HEK293 (cell line): ENCODE data around the gene GNS.

Experiments
- CTCF ChIA-PET: fragments of 350-600 bp; formaldehyde crosslinking; extraction: SDS; loops from one replicate; lab custom pipeline; 2021; ENCODE audit warnings: antibody characterized with exemption; lab: Yijun Ruan, JAX
- POLR2A ChIA-PET: fragments of 300-600 bp; formaldehyde crosslinking; extraction: SDS; loops from one replicate; lab custom pipeline; 2020; ENCODE audit warnings: antibody characterized with exemption, inconsistent platforms; lab: Yijun Ruan, JAX
- H3K27ac ChIP-seq: fragments of 200-500 bp; sonication (Bioruptor generic); 2 replicates; pipeline ENCODE4 v1.5.1; 2014; ENCODE audit warnings: low read depth, low read length, control low read depth, inconsistent platforms; ENCODE audit errors: extremely low read depth
- H3K36me3 ChIP-seq, 2 experiments: fragments of 200-500 bp in 1 of 2; sonication (Bioruptor generic) in 1 of 2; 1 replicate in 1 of 2; 2 replicates in 1 of 2; pipeline ENCODE4 v1.5.1; 2014 to 2017; ENCODE audit warnings: inconsistent platforms in 2 of 2, low read length in 2 of 2; ENCODE audit not compliant: control insufficient read depth in 2 of 2, insufficient read depth in 1 of 2
- H3K4me1 ChIP-seq: fragments of 200-500 bp; sonication (Bioruptor generic); 2 replicates; pipeline ENCODE4 v1.5.1; 2014; ENCODE audit warnings: mild to moderate bottlenecking, low read length, inconsistent platforms; ENCODE audit not compliant: control insufficient read depth, insufficient read depth
- H3K4me3 ChIP-seq: 2 replicates; pipeline ENCODE4 v1.5.1; 2011; ENCODE audit warnings: low read depth, mild to moderate bottlenecking, control low read depth, low read length, moderate library complexity
- H3K9me3 ChIP-seq: fragments of 200-500 bp; sonication (Bioruptor generic); 2 replicates; pipeline ENCODE4 v1.5.1; 2014; ENCODE audit warnings: low read depth, low read length, inconsistent platforms; ENCODE audit not compliant: control insufficient read depth, insufficient read depth
- ATF2 ChIP-seq: fragments of 450-650 bp; formaldehyde crosslinking; IDR thresholded peaks from 2 replicates; pipeline ENCODE4 v1.5.1; 2016; ENCODE audit warnings: missing biosample characterization, missing genetic modification characterization, low read depth
- GLI2 ChIP-seq: fragments of 450-650 bp; formaldehyde crosslinking; IDR thresholded peaks from 2 replicates; pipeline ENCODE4; 2017; ENCODE audit warnings: missing biosample characterization, missing genetic modification characterization, low read depth, borderline replicate concordance
- HIC1 ChIP-seq: fragments of 450-650 bp; formaldehyde crosslinking; IDR thresholded peaks from 2 replicates; pipeline ENCODE4 v1.5.1; 2016; ENCODE audit warnings: missing biosample characterization, missing genetic modification characterization
- MEIS1 ChIP-seq: sonication (generic); formaldehyde crosslinking; IDR thresholded peaks from 2 replicates; pipeline ENCODE4 v1.8.1; 2022; ENCODE audit warnings: missing genetic modification reagents, mild to moderate bottlenecking, borderline replicate concordance
- PRDM6 ChIP-seq: fragments of 450-650 bp; formaldehyde crosslinking; IDR thresholded peaks from 2 replicates; pipeline ENCODE4 v1.5.1; 2017; ENCODE audit warnings: missing biosample characterization, missing genetic modification characterization
- SALL2 ChIP-seq: fragments of 450-650 bp; formaldehyde crosslinking; IDR thresholded peaks from 2 replicates; pipeline ENCODE4 v1.5.0; 2017; ENCODE audit warnings: missing biosample characterization, mild to moderate bottlenecking, missing genetic modification characterization, borderline replicate concordance
- SP2 ChIP-seq: fragments of 450-650 bp; formaldehyde crosslinking; IDR thresholded peaks from 2 replicates; pipeline ENCODE4 v1.5.1; 2016; ENCODE audit warnings: missing biosample characterization, missing genetic modification characterization
- TCF7L2 ChIP-seq: IDR thresholded peaks from 2 replicates; pipeline ENCODE4 v1.6.1; 2011; ENCODE audit warnings: low read depth, mild to moderate bottlenecking, inconsistent platforms, low read length, moderate library complexity, borderline replicate concordance
- ZBTB8A ChIP-seq: fragments of 450-650 bp; formaldehyde crosslinking; IDR thresholded peaks from 2 replicates; pipeline ENCODE4 v1.5.1; 2016; ENCODE audit warnings: missing biosample characterization, missing genetic modification characterization
- ZFP3 ChIP-seq: fragments of 450-650 bp; formaldehyde crosslinking; IDR thresholded peaks from 2 replicates; pipeline ENCODE4 v1.5.1; 2016; ENCODE audit warnings: low read depth, missing biosample characterization, missing genetic modification characterization
- ZFP69B ChIP-seq: fragments of 450-650 bp; formaldehyde crosslinking; IDR thresholded peaks from 2 replicates; pipeline ENCODE4 v1.5.1; 2016; ENCODE audit warnings: missing biosample characterization, missing genetic modification characterization
- ZNF121 ChIP-seq: fragments of 450-650 bp; formaldehyde crosslinking; IDR thresholded peaks from 2 replicates; pipeline ENCODE4 v1.5.1; 2016; ENCODE audit warnings: missing biosample characterization, missing genetic modification characterization
- ZNF133 ChIP-seq: fragments of 450-650 bp; formaldehyde crosslinking; IDR thresholded peaks from 2 replicates; pipeline ENCODE4 v1.5.1; 2016; ENCODE audit warnings: missing biosample characterization, missing genetic modification characterization
- ZNF221 ChIP-seq: fragments of 450-650 bp; formaldehyde crosslinking; IDR thresholded peaks from 2 replicates; pipeline ENCODE4 v1.5.1; 2017; ENCODE audit warnings: missing biosample characterization, missing genetic modification characterization, borderline replicate concordance
- ZNF366 ChIP-seq: fragments of 450-650 bp; formaldehyde crosslinking; conservative IDR thresholded peaks from 2 replicates; pipeline ENCODE4 v1.5.1; 2016; ENCODE audit warnings: missing biosample characterization, missing genetic modification characterization
- ZNF530 ChIP-seq: fragments of 450-650 bp; formaldehyde crosslinking; IDR thresholded peaks from 2 replicates; pipeline ENCODE4 v1.5.1; 2016; ENCODE audit warnings: low read depth, missing biosample characterization, missing genetic modification characterization
- ZNF600 ChIP-seq: fragments of 450-650 bp; formaldehyde crosslinking; IDR thresholded peaks from 2 replicates; pipeline ENCODE4 v1.5.1; 2016; ENCODE audit warnings: missing biosample characterization, missing genetic modification characterization
- ZNF704 ChIP-seq: fragments of 450-650 bp; formaldehyde crosslinking; IDR thresholded peaks from 2 replicates; pipeline ENCODE4 v1.5.1; 2016; ENCODE audit warnings: missing biosample characterization, missing genetic modification characterization
- ZSCAN16 ChIP-seq: fragments of 450-650 bp; formaldehyde crosslinking; IDR thresholded peaks from 2 replicates; pipeline ENCODE4 v1.5.1; 2016; ENCODE audit warnings: missing biosample characterization, missing genetic modification characterization
- ZSCAN18 ChIP-seq: fragments of 450-650 bp; formaldehyde crosslinking; IDR thresholded peaks from 2 replicates; pipeline ENCODE4 v1.5.1; 2016; ENCODE audit warnings: missing biosample characterization, missing genetic modification characterization
- TF ChIP-seq, protein P1 (sequence below): fragments of 450-650 bp; formaldehyde crosslinking; IDR thresholded peaks from 2 replicates; pipeline ENCODE4 v1.5.1; 2016; ENCODE audit warnings: missing biosample characterization, missing genetic modification characterization
- TF ChIP-seq, protein P2 (sequence below): fragments of 450-650 bp; formaldehyde crosslinking; IDR thresholded peaks from 2 replicates; pipeline ENCODE4 v1.5.1; 2016; ENCODE audit warnings: missing biosample characterization, missing genetic modification characterization

The GNS gene

DNA sequence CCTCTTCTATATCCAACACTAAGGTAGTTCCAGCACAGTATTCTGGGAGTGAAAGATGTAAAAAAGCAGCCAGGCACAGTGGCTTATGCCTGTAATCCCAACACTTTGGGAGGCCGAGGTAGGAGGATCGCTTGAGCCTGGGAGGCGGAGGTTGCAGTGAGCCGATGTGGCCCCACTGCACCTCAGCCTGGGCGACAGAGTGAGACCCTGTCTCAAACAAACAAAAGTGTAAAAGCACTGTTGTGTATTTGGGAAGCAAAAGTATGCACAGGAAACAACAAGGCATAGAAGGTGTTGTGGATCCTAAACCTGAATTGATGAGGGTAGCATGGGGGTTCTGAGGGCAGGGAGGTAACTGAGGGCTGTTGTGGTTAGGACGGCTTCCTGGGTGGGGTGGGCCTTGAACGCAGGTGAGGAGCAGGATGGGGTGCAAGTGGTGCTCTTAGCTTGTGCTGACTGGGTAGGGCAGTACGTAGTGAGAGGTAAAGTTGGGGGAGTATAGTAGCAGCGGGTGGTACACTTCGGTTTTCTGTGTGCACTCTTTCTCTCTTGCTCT, 84.8 kb downstream of the GNS start:
- H3K4me3 ChIP-seq = no peak overlapping the region
- no peaks in the 10 kb centered on the region for H3K9me3 ChIP-seq
- ChIA-PET POLR2A (interaction anchor here (0.9 kb wide), 1 partner anchor 64 kb away, joined by 4 read pairs; the partner anchor contains the start of gene RASSF3), CTCF (interaction anchor here (0.9 to 1.2 kb wide), 2 partner anchors 24 to 65 kb away, joined by 3 read pairs; no protein-coding TSS in a partner anchor)
- TF ChIP-seq ZNF600 (tag by site-specific recombination) = peak; percentile 59
- no peak for TF ChIP-seq ZNF704
- no peak for TF ChIP-seq TCF7L2
- 0 out of 2 replicates have a peak, but pooled peaks have one; percentile 22 for TF ChIP-seq ZNF121 (tag by site-specific recombination)
- peak overlapping the region; percentile 14; the same call in 1 of the 2 replicates for H3K27ac ChIP-seq
- no peaks in the 10 kb centered on the region for H3K36me3 ChIP-seq
- peaks cover 52% of the 10 kb centered on the region for H3K4me1 ChIP-seq

DNA sequence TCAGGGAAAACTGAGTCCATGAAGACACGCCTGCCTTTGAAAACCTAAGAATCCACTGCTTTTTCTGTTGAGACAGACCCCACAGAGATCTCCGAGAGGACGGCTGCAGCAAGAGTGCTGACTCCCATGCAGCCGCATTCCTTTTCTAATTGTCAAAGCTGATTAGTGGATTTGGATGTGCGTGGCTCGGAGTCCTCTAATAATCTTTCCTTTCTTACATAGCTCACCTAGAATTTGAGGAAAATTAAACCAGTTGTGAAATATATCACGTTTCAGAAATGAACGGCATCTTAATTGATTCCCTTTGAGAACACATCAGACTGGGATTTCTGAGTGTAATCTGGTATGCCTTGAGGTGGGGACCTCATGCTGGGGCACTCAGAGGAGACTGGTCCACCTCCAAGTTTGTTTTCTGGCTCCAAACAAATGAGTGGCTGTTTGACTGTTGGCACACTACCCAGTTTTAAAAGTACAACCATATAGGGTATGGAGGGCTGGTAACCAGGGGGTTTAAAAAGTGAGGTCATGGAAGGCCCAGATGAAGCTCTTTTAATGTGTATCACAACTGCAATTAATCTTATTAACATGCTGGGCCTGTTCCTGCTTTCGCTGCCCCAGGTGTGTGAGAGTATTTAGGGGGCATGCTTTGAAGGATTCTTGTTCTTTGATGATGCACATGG, 85.6 kb downstream of the GNS start:
- ChIA-PET POLR2A (interaction anchor here (0.9 kb wide), 1 partner anchor 64 kb away, joined by 4 read pairs; the partner anchor contains the start of gene RASSF3), CTCF (interaction anchor here (0.9 to 1.2 kb wide), 2 partner anchors 25 to 65 kb away, joined by 3 read pairs; no protein-coding TSS in a partner anchor)
- Histone ChIP-seq H3K9me3 (no peaks in the 10 kb centered on the region), H3K4me1 (peaks cover 49% of the 10 kb centered on the region), H3K4me3 (no peak overlapping the region), H3K36me3 (no peaks in the 10 kb centered on the region), H3K27ac (peak overlapping the region; percentile 73)
- peak; percentile 74; the same call in 1 of the 2 replicates for TF ChIP-seq ATF2 (tag by site-specific recombination)
- peak; percentile 65 for TF ChIP-seq ZNF366 (tag by site-specific recombination)
- TF ChIP-seq SP2 (tag by site-specific recombination) = peak; percentile 14; the same call in 1 of the 2 replicates
- TF ChIP-seq GLI2 (tag by site-specific recombination) = no peak
- TF ChIP-seq ZFP69B (tag by site-specific recombination) = 0 out of 2 replicates have a peak, but pooled peaks have one; percentile 13
- TF ChIP-seq ZFP3 (tag by site-specific recombination) = no peak
- TF ChIP-seq ZSCAN16 (tag by site-specific recombination) = no peak
- TF ChIP-seq ZBTB8A (tag by site-specific recombination) = no peak
- TF ChIP-seq SALL2 = no peak
- no peak for TF ChIP-seq MEIS1 (CRISPR knock-in tag)
- TF ChIP-seq, protein P1, sequence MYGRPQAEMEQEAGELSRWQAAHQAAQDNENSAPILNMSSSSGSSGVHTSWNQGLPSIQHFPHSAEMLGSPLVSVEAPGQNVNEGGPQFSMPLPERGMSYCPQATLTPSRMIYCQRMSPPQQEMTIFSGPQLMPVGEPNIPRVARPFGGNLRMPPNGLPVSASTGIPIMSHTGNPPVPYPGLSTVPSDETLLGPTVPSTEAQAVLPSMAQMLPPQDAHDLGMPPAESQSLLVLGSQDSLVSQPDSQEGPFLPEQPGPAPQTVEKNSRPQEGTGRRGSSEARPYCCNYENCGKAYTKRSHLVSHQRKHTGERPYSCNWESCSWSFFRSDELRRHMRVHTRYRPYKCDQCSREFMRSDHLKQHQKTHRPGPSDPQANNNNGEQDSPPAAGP (tag by site-specific recombination) = no peak
- peak; percentile 54; the same call in 1 of the 2 replicates for TF ChIP-seq HIC1 (tag by site-specific recombination)
- no peak for TF ChIP-seq ZNF133 (tag by site-specific recombination)
- TF ChIP-seq, protein P2, sequence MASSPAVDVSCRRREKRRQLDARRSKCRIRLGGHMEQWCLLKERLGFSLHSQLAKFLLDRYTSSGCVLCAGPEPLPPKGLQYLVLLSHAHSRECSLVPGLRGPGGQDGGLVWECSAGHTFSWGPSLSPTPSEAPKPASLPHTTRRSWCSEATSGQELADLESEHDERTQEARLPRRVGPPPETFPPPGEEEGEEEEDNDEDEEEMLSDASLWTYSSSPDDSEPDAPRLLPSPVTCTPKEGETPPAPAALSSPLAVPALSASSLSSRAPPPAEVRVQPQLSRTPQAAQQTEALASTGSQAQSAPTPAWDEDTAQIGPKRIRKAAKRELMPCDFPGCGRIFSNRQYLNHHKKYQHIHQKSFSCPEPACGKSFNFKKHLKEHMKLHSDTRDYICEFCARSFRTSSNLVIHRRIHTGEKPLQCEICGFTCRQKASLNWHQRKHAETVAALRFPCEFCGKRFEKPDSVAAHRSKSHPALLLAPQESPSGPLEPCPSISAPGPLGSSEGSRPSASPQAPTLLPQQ = peak; percentile 31; the same call in 1 of the 2 replicates
- no peak for TF ChIP-seq ZNF221
- no peak for TF ChIP-seq ZSCAN18 (tag by site-specific recombination)
- peak; percentile 71 for TF ChIP-seq PRDM6 (tag by site-specific recombination)
- TF ChIP-seq ZNF530 (tag by site-specific recombination) = no peak
